K562 (cell line): ENCODE results near the gene UBXN11. TPM values are rescaled to one million over a fixed set of nuclear protein-coding genes. Genes with fewer than 3 reads are reported as not detected.

Experiments used
- CEBPB ChIP-seq: fragments of 450-650 bp; IDR thresholded peaks from 2 replicates; pipeline ENCODE4 v1.6.1; 2016; ENCODE audit warnings: missing genetic modification characterization, missing compliant biosample characterization
- FOXM1 ChIP-seq, 2 experiments: fragments of 450-650 bp in 1 of 2; sonication (generic) in 1 of 2; formaldehyde crosslinking in 1 of 2; IDR thresholded peaks; 2 replicates each; pipeline versions ENCODE4 v1.6.1 to v1.9.0; 2017 to 2022; ENCODE audit warnings: low read depth in 2 of 2, mild to moderate bottlenecking in 2 of 2, missing genetic modification reagents in 1 of 2, moderate library complexity in 1 of 2
- HDAC2 ChIP-seq: fragments of 450-650 bp; IDR thresholded peaks from 2 replicates; pipeline ENCODE4 v1.6.1; 2016; ENCODE audit warnings: mild to moderate bottlenecking
- L3MBTL2 ChIP-seq: fragments of 450-650 bp; IDR thresholded peaks from 2 replicates; pipeline ENCODE4 v1.6.1; 2016; ENCODE audit warnings: mild to moderate bottlenecking, moderate library complexity
- MCM2 ChIP-seq: fragments of 450-650 bp; IDR thresholded peaks from 2 replicates; pipeline ENCODE4 v1.6.1; 2017; ENCODE audit warnings: low read depth, mild to moderate bottlenecking
- PTBP1 ChIP-seq: fragments of 200-400 bp; formaldehyde crosslinking; IDR thresholded peaks from 2 replicates; pipeline ENCODE4 v1.6.1; 2017; ENCODE audit warnings: low read depth, low read length
- RAD51 ChIP-seq: fragments of 450-650 bp; IDR thresholded peaks from 2 replicates; pipeline ENCODE4 v1.7.1; 2016; ENCODE audit warnings: low read depth, mild to moderate bottlenecking, borderline replicate concordance
- ZNF57 ChIP-seq: fragments of 450-650 bp; formaldehyde crosslinking; IDR thresholded peaks from 2 replicates; pipeline ENCODE4 v1.4.0; 2020; ENCODE audit warnings: mild to moderate bottlenecking, moderate library complexity
- polyA plus RNA-seq, 8 experiments: library from polyadenylated mRNA; depleted of rRNA in 4 of 8; stranded (reverse) in 5 of 8; unstranded in 3 of 8; fragments of >200 nt; fragmentation: Nextera tagmentation in 2 of 8; fragmentation: Illumina TruSeq in 1 of 8; extraction: Ambion mirVana in 2 of 8; extraction: Trizol in 1 of 8; gene quantifications; 2 replicates each; pipeline versions ENCODE4 v1.2.1 to v1.2.3, GENCODE V29; 2011 to 2014; ENCODE audit warnings: inconsistent platforms in 1 of 8, missing spikeins in 1 of 8
- total RNA-seq, 7 experiments: library from RNA; depleted of rRNA in 6 of 7; stranded (reverse); fragments of >200 nt in 6 of 7; fragmentation: Illumina TruSeq in 2 of 7; extraction: Trizol in 2 of 7; gene quantifications; 2 replicates each; pipeline versions ENCODE4 v1.2.1 to v1.2.3, GENCODE V29; 2011 to 2021; ENCODE audit warnings: low replicate concordance in 1 of 7
- TF ChIP-seq, protein P1 (sequence below), 2 experiments: IDR thresholded peaks; 2 replicates each; pipeline ENCODE4 v1.6.1; 2011; ENCODE audit warnings: borderline replicate concordance in 1 of 2, control low read depth in 1 of 2, low read depth in 1 of 2, low read length in 1 of 2, mild to moderate bottlenecking in 1 of 2, mixed read lengths in 1 of 2, moderate library complexity in 1 of 2; ENCODE audit not compliant: insufficient read depth in 1 of 2, insufficient read length in 1 of 2, poor library complexity in 1 of 2, severe bottlenecking in 1 of 2; ENCODE audit errors: extremely low read depth in 1 of 2
- TF ChIP-seq, protein P2 (sequence below): fragments of 450-650 bp; IDR thresholded peaks from 2 replicates; pipeline ENCODE4 v1.7.0; 2016; ENCODE audit warnings: borderline replicate concordance
- TF ChIP-seq, protein P3 (sequence below), 2 experiments: fragments of 450-650 bp; formaldehyde crosslinking in 1 of 2; IDR thresholded peaks; 2 replicates each; pipeline versions ENCODE4 v1.4.0 to v1.6.1; 2014 to 2020; ENCODE audit warnings: mild to moderate bottlenecking in 2 of 2, borderline replicate concordance in 1 of 2, low read depth in 1 of 2

Gene UBXN11
- total and polyA plus RNA-seq, 9 of the 15 experiments (the other 6 are each of a cell fraction or from before 2014, with no cell fraction given) = 0.48 to 34.3 (median 11.3) TPM

DNA sequence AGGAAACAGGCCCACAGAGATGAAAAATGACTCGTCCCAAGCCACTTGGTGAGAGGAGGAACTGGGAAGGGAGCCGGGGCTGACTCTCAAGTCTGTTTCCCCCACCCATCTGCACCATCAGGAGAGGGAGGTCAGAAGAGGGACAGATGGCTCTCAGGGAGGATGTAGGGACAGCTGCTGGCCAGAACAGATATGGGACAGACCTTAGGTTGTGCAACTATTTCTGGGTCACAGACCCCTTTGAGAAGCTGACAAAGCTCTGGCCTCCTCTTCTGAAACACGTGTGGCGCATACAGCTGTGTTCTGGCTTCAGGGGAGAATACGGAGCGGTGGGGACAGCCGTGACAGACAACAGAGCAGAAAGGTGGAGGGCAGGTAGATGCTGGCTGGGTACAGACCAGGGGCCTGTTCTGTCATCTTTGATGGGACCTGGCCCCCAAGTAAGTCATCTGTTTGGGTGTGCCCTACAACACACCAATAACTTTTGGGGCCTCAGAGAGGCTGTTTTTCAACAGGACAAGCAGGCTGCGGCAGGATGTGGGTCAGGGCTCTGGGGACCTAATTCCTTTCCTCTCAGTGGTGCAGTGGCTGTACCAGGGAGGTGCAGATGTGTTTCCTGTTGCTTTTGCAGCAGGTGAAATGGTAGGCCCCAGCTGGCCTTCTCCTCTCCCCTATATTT is 19.3 kb downstream of the UBXN11 start (continued):
- TF ChIP-seq PTBP1 = 0 out of 2 replicates have a peak, but pooled peaks have one; percentile 41
- TF ChIP-seq, protein P1, sequence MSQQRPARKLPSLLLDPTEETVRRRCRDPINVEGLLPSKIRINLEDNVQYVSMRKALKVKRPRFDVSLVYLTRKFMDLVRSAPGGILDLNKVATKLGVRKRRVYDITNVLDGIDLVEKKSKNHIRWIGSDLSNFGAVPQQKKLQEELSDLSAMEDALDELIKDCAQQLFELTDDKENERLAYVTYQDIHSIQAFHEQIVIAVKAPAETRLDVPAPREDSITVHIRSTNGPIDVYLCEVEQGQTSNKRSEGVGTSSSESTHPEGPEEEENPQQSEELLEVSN (IDR thresholded peaks at IDR 0.05; ENCODE audit: borderline replicate concordance in 1 of 2, extremely low read depth in 1 of 2, insufficient read depth in 1 of 2, insufficient read length in 1 of 2, low read depth in 1 of 2, low read length in 1 of 2, poor library complexity in 1 of 2, severe bottlenecking in 1 of 2) = peak; percentile 35 to 79
- TF ChIP-seq FOXM1 (IDR thresholded peaks at IDR 0.05; ENCODE audit: low read depth) = peak; percentile 87
- TF ChIP-seq FOXM1 (CRISPR knock-in tag; IDR thresholded peaks at IDR 0.05; ENCODE audit: low read depth) = no peak
- no peak for TF ChIP-seq MCM2
- TF ChIP-seq RAD51 = peak; percentile 51; the same call in 1 of the 2 replicates
- peak; percentile 86; the same call in 1 of the 2 replicates for TF ChIP-seq HDAC2
- peak; percentile 86 for TF ChIP-seq L3MBTL2
- TF ChIP-seq, protein P2, sequence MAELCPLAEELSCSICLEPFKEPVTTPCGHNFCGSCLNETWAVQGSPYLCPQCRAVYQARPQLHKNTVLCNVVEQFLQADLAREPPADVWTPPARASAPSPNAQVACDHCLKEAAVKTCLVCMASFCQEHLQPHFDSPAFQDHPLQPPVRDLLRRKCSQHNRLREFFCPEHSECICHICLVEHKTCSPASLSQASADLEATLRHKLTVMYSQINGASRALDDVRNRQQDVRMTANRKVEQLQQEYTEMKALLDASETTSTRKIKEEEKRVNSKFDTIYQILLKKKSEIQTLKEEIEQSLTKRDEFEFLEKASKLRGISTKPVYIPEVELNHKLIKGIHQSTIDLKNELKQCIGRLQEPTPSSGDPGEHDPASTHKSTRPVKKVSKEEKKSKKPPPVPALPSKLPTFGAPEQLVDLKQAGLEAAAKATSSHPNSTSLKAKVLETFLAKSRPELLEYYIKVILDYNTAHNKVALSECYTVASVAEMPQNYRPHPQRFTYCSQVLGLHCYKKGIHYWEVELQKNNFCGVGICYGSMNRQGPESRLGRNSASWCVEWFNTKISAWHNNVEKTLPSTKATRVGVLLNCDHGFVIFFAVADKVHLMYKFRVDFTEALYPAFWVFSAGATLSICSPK = no peak
- TF ChIP-seq, protein P3, sequence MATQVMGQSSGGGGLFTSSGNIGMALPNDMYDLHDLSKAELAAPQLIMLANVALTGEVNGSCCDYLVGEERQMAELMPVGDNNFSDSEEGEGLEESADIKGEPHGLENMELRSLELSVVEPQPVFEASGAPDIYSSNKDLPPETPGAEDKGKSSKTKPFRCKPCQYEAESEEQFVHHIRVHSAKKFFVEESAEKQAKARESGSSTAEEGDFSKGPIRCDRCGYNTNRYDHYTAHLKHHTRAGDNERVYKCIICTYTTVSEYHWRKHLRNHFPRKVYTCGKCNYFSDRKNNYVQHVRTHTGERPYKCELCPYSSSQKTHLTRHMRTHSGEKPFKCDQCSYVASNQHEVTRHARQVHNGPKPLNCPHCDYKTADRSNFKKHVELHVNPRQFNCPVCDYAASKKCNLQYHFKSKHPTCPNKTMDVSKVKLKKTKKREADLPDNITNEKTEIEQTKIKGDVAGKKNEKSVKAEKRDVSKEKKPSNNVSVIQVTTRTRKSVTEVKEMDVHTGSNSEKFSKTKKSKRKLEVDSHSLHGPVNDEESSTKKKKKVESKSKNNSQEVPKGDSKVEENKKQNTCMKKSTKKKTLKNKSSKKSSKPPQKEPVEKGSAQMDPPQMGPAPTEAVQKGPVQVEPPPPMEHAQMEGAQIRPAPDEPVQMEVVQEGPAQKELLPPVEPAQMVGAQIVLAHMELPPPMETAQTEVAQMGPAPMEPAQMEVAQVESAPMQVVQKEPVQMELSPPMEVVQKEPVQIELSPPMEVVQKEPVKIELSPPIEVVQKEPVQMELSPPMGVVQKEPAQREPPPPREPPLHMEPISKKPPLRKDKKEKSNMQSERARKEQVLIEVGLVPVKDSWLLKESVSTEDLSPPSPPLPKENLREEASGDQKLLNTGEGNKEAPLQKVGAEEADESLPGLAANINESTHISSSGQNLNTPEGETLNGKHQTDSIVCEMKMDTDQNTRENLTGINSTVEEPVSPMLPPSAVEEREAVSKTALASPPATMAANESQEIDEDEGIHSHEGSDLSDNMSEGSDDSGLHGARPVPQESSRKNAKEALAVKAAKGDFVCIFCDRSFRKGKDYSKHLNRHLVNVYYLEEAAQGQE (IDR thresholded peaks at IDR 0.05; ENCODE audit: borderline replicate concordance) = peak; percentile 19; the same call in 1 of the 2 replicates
- TF ChIP-seq, protein P3 (CRISPR knock-in tag; IDR thresholded peaks at IDR 0.05; ENCODE audit: low read depth) = no peak
- TF ChIP-seq ZNF57 (CRISPR knock-in tag) = no peak
- peak; percentile 99 for TF ChIP-seq CEBPB (tag)
